Nephron progenitor cell (in vitro differentiated cells): ENCODE results near the gene BICC1.

ENCODE experiments used
- DNase-seq: peaks from one replicate; pipeline ENCODE4 v3.0.0; 2021
- H3K27ac Mint-ChIP-seq: 2 replicates; pipeline ENCODE4 v1.8.0; 2021; ENCODE audit warnings: mild to moderate bottlenecking, moderate library complexity, mixed read lengths
- H3K27me3 Mint-ChIP-seq: 2 replicates; pipeline ENCODE4 v1.8.0; 2021; ENCODE audit warnings: mild to moderate bottlenecking, low read depth, mixed read lengths; ENCODE audit not compliant: poor library complexity
- H3K36me3 Mint-ChIP-seq: 2 replicates; pipeline ENCODE4 v1.8.0; 2021; ENCODE audit warnings: low read depth, mixed read lengths
- H3K4me1 Mint-ChIP-seq: 2 replicates; pipeline ENCODE4 v1.8.0; 2021; ENCODE audit warnings: mixed read lengths
- H3K4me3 Mint-ChIP-seq: 2 replicates; pipeline ENCODE4 v1.8.0; 2021; ENCODE audit warnings: mild to moderate bottlenecking, moderate library complexity, mixed read lengths
- H3K9me3 Mint-ChIP-seq: 2 replicates; pipeline ENCODE4 v1.8.0; 2021; ENCODE audit warnings: mild to moderate bottlenecking, moderate library complexity, mixed read lengths
- CTCF ChIP-seq: fragments of 200-600 bp; sonication (generic); IDR thresholded peaks from 2 replicates; pipeline ENCODE4 v1.5.0; 2021; ENCODE audit warnings: antibody characterized with exemption

Gene BICC1

DNA sequence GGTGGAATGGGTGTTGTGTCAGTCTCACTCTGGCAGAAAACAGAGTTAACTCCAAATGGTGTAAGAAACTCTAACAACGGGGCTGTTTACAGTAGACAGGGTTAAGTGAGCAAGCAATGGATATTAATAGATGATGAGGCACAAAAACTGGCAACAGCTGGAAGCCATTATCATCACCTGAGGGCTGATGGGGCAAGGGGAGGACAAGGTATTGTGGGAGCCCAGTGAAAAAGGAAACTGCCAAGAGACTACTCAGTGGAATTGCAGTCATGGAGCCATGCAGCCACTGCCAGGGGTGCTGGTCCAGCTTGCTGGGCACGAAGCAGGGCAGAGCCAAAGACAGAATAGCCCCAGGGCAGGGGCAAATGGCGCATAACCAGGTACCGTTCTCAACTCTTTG, 260.7 kb downstream of the BICC1 start:
- no peak for TF ChIP-seq CTCF
- Mint-ChIP-seq H3K4me3 (no peak overlapping the region), H3K27ac (no peak overlapping the region)

GRCh38 chr10:58773944-58774343, 261.3 kb downstream of the BICC1 start:
- no peak overlapping the region for H3K4me3 Mint-ChIP-seq
- no peak for TF ChIP-seq CTCF
- peaks cover 4% of the 10 kb centered on the region for H3K4me1 Mint-ChIP-seq
- no peaks in the 10 kb centered on the region for H3K36me3 Mint-ChIP-seq
- H3K9me3 Mint-ChIP-seq, result no peaks in the 10 kb centered on the region
- no peak overlapping the region for H3K27ac Mint-ChIP-seq
- DNase-seq, result no peak
- H3K27me3 Mint-ChIP-seq, result no peaks in the 10 kb centered on the region

More for the DNA sequence above, 260.7 kb downstream of the BICC1 start:
- Mint-ChIP-seq H3K9me3 (peaks cover 3% of the 10 kb centered on the region), H3K4me1 (peaks cover 4% of the 10 kb centered on the region), H3K27me3 (no peaks in the 10 kb centered on the region), H3K36me3 (no peaks in the 10 kb centered on the region)
- DNase-seq, result no peak

DNA sequence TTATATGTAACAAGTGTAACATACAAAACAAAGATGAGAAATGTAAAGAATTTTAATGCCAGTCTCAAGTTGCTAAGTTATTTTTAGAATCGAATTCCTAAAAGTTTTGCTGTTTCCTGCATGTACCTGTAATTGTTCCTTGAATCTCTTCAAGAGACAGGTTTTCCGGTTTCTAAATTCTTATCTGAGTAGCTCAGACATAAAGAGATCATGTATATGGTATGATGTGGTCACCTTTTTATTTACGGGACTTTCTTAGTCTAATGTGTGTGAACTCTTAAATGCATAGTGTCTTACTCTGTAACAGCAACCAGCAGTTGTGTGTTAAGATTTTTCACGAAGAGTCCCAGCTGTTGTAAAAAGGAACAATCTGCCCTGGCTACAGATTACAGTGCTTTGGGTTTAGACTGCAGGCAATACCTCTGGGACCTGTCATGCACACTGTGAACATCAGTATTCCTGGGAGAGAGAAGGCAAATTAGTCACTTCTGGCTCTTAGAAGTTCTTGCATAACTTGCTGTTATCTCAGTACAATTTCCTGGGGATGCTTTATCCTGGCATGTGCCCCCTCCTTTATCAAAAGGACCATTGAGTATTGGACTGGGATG, 263.4 kb downstream of the BICC1 start:
- no peaks in the 10 kb centered on the region for H3K27me3 Mint-ChIP-seq
- no peak overlapping the region for H3K27ac Mint-ChIP-seq
- H3K4me1 Mint-ChIP-seq, result peaks cover 12% of the 10 kb centered on the region
- DNase-seq, result no peak
- H3K9me3 Mint-ChIP-seq, result no peaks in the 10 kb centered on the region
- no peak for TF ChIP-seq CTCF
- H3K36me3 Mint-ChIP-seq, result no peaks in the 10 kb centered on the region
- H3K4me3 Mint-ChIP-seq, result no peak overlapping the region

DNA sequence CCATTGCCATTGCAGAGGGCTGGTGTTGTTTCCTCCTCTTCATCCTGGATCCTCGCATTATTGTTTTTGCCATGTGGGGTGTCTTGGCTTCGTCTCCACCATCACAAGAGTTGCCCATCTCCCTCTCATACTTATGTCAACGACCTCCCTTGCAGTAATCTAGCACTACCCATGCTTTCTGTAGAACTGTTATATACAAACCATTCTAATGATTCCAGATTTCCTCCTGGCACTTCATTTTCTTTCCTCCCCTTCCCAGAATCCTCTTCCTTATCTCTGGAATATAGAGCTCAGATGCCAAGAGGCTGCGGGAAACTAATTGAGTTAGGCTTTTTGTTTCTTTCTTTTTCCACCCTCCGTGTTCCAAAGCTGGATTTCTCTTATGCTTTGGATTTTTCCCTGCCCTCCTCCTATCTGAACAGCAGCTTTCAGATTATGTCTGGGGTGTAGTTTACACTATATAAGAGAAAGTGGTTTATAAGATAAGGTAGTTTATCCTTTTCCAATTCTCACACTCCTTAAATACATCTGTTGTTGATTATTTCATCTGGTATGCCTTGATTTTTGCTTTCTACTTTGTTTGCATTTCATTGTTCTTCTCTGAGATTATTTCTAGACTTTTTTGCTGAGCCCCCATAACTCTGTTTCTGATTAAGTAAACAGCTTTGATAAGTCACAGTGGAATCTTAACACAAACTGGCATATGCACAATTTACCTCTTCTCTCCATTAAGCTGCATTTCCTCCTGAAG, 264.1 kb downstream of the BICC1 start:
- DNase-seq, result no peak
- no peaks in the 10 kb centered on the region for H3K36me3 Mint-ChIP-seq
- TF ChIP-seq CTCF, result no peak

GRCh38 chr10:58778966-58779365, 266.3 kb downstream of the BICC1 start:
- no peak for DNase-seq
- no peaks in the 10 kb centered on the region for H3K36me3 Mint-ChIP-seq
- no peak overlapping the region for H3K4me3 Mint-ChIP-seq
- H3K4me1 Mint-ChIP-seq, result peaks cover 33% of the 10 kb centered on the region
- H3K27ac Mint-ChIP-seq, result no peak overlapping the region
- peaks cover 2% of the 10 kb centered on the region for H3K27me3 Mint-ChIP-seq
- TF ChIP-seq CTCF, result no peak
- H3K9me3 Mint-ChIP-seq, result no peaks in the 10 kb centered on the region

More for the DNA sequence above, 264.1 kb downstream of the BICC1 start:
- Mint-ChIP-seq H3K4me1 (peaks cover 16% of the 10 kb centered on the region), H3K4me3 (no peak overlapping the region), H3K27me3 (no peaks in the 10 kb centered on the region), H3K27ac (no peak overlapping the region), H3K9me3 (no peaks in the 10 kb centered on the region)

GRCh38 chr10:58779594-58779993, 266.9 kb downstream of the BICC1 start:
- no peak for DNase-seq
- TF ChIP-seq CTCF, result no peak
- Mint-ChIP-seq H3K4me3 (no peak overlapping the region), H3K36me3 (no peaks in the 10 kb centered on the region), H3K4me1 (peaks cover 35% of the 10 kb centered on the region), H3K27ac (peak overlapping the region; percentile 20), H3K27me3 (peaks cover 2% of the 10 kb centered on the region), H3K9me3 (no peaks in the 10 kb centered on the region)
